NCI-H2196 (cell line): ENCODE data around the gene TRMT10B.
"Not testable (repeated sequence)": the region's sequence is repeated elsewhere in the genome, so short reads cannot be mapped to it uniquely, and the experiment has no call there.

Experiments
- DNase-seq: peaks from one replicate; lab custom pipeline; 2025; ENCODE audit not compliant: unreplicated experiment; lab: John Stamatoyannopoulos, UW

TRMT10B gene

GRCh38 chr9:37798677-37799076, 45.1 kb downstream of the TRMT10B start:
- no peak for DNase-seq

GRCh38 chr9:37800631-37801286, 47.2 kb downstream of the TRMT10B start, which contains the start of gene DCAF10:
DCAF10 (plus strand) TSS chr9:37800797; CDS start chr9:37800867, 70 bp downstream.
- peak; percentile 80 for DNase-seq

- no peak for DNase-seq
Measured at GRCh38 chr9:37801287-37801850, 47.8 kb downstream of the TRMT10B start.

GRCh38 chr9:37801959-37802711, 48.5 kb downstream of the TRMT10B start:
- DNase-seq, result no peak

GRCh38 chr9:37806271-37806670, 52.7 kb downstream of the TRMT10B start:
- no peak for DNase-seq

GRCh38 chr9:37809676-37810075, 56.1 kb downstream of the TRMT10B start:
- not testable (repeated sequence) for DNase-seq

GRCh38 chr9:37811906-37812476, 58.4 kb downstream of the TRMT10B start:
- no peak for DNase-seq

- DNase-seq, result no peak
Measured at GRCh38 chr9:37812773-37813379, 59.3 kb downstream of the TRMT10B start.

- DNase-seq, result no peak
Measured at GRCh38 chr9:37818849-37819248, 65.2 kb downstream of the TRMT10B start.

DNA sequence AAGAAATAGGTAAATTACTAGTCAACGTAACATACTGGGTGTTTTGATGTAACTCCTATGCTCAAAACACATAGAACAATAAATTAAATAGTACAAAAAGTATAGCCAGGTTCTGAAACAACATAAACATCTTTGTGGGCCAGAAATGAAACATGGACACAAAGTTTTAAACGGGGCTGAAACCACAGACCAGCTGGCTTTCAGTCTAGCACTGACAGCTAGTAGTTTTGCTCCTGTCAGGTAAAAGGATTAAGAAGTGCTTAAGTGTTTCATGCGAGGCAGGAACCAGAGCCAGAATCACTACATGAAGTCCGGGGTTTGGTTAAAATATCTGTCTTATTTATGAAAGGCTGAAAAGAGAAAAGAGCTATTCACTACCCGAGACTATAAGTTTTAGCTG, 66.5 kb downstream of the TRMT10B start:
- DNase-seq, result no peak

- DNase-seq, result not testable (repeated sequence)
Measured at GRCh38 chr9:37825174-37825573, 71.6 kb downstream of the TRMT10B start.

GRCh38 chr9:37827483-37828165, 74.0 kb downstream of the TRMT10B start:
- no peak for DNase-seq
